AG10803 (cell line): ENCODE results near the gene SYTL5.

Experiments used
- DNase-seq: peaks from one replicate; pipeline ENCODE4 v3.0.0; 2010; ENCODE audit warnings: low read depth
- H3K4me3 ChIP-seq: 2 replicates; pipeline ENCODE4 v1.5.1; 2011; ENCODE audit warnings: mild to moderate bottlenecking, low read length, control low read depth
- TF ChIP-seq, protein P1 (sequence below): conservative IDR thresholded peaks from 2 replicates; pipeline ENCODE4 v1.5.1; 2011; ENCODE audit warnings: mild to moderate bottlenecking, low read length, control low read depth, inconsistent platforms

SYTL5 gene

DNA sequence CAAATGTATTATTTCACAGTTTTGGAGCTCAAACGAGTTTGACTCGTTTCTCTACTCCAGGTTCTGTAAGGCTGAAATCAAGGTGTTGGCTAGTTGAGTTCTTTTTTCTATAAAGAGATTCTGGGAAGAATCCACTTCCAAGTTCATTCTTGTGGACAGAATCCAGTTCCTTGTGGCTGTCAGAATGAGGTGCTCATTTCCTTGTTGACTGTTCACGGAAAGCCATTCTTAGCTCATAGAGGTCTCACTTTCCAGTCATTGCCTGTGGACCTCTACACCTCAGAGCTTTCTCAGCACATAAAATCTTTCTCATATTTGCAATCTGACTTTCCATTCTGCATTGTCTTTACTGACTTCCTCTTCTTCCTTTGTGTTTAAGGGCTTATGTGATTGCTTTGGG lies 62.9 kb downstream of the SYTL5 start:
- DNase-seq: no peak
- TF ChIP-seq, protein P1, sequence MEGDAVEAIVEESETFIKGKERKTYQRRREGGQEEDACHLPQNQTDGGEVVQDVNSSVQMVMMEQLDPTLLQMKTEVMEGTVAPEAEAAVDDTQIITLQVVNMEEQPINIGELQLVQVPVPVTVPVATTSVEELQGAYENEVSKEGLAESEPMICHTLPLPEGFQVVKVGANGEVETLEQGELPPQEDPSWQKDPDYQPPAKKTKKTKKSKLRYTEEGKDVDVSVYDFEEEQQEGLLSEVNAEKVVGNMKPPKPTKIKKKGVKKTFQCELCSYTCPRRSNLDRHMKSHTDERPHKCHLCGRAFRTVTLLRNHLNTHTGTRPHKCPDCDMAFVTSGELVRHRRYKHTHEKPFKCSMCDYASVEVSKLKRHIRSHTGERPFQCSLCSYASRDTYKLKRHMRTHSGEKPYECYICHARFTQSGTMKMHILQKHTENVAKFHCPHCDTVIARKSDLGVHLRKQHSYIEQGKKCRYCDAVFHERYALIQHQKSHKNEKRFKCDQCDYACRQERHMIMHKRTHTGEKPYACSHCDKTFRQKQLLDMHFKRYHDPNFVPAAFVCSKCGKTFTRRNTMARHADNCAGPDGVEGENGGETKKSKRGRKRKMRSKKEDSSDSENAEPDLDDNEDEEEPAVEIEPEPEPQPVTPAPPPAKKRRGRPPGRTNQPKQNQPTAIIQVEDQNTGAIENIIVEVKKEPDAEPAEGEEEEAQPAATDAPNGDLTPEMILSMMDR: no peak
- no peak overlapping the region for H3K4me3 ChIP-seq

DNA sequence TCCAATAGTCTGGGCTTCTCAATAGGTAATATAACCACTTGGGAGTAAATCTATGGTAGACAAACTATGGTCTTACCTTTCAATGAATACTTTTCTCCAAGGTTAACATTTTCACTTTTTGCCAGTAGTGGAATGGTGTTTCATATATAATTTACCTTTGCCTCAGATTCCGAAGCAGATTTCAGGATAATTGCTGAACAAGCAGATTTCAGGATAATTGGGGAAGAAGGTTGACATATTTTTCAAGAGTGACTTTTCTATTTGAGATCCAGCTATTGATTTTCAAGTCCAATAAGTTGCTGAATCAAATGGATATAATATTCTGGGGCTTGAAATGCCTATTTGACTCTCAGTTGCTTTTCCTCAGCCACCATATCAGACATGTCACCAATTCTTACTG lies 63.6 kb downstream of the SYTL5 start:
- DNase-seq: no peak
- TF ChIP-seq, protein P1: no peak

DNA sequence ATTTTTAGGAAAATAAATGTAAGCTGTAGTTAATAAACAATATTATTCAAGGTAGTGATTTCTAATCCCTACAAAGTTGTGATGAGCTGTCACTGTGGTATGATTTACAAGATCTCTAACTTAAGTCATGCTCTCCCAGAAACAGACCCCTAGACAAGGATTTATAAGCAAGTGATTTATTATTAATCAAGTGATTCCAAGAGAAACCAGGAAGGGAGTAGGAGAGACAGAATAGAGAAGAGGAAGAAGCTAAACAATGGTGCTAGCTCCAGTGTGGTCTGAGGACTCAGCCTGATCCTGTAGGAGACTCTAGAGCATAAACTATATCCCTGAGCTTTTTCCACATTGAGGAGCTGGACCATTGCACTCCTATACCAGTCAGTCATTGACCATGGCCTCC lies 73.1 kb downstream of the SYTL5 start:
- no peak for DNase-seq
- TF ChIP-seq, protein P1: no peak
- H3K4me3 ChIP-seq: no peak overlapping the region

More for the DNA sequence above, 63.6 kb downstream of the SYTL5 start:
- H3K4me3 ChIP-seq: no peak overlapping the region

GRCh38 chrX:38080808-38081207 lies 74.5 kb downstream of the SYTL5 start:
- DNase-seq: no peak
- TF ChIP-seq, protein P1: no peak

DNA sequence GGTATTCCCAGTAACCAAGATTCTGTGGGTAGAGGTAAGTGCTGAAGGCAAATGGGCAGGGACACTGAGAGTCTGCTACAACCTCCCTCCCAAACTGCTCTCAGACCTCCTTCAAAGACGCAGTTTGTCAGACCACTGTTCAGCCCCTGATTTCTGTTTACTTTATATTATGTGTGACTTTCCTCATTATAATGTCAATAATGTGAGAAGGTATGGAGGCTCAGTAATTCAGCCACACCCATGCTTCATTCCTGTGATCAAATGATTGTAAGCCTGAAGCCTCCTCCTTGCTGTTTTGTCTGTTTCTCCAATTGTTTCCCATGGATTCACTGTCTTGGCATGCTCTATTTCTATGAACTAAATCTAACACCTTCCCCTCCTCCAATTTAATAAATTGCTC lies 75.6 kb downstream of the SYTL5 start:
- TF ChIP-seq, protein P1: no peak
- H3K4me3 ChIP-seq: no peak overlapping the region
- DNase-seq: no peak

More at GRCh38 chrX:38080808-38081207, 74.5 kb downstream of the SYTL5 start:
- no peak overlapping the region for H3K4me3 ChIP-seq

DNA sequence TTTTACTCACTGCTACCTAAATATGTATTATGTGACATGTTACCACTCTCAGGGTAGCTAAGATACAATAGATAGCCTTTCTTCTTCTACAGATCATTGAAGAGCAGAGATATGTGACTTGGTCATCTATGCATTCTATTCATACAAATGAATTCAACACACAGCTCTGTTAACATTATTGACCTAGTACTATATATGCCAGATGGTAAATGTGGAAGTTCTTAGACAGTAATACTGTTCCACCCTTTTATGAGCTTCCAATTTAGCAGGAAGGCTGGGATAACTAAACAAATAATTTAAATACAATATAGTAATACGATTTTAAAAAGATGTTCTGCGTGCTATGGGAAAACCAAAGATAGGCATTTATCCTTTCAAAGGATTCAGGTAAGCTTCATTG lies 76.0 kb downstream of the SYTL5 start:
- H3K4me3 ChIP-seq: no peak overlapping the region

DNA sequence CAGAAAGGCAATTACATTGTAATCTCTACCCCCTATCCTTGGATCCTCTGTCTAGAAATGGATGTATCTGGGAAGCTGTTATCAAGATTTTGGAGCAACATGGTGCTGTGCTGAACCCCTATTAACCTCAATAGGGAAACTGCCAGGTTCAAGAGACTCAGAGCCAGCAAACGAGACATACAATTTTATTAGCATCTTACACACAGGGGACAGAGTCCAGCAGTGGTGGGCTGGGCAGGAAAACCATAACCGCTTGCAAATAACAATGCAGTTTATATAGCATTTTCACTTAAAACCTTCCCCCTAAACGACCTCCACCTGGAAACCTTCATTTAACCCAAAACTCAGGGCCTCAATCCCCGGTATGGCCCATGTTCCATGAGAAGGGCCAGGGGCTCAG lies 79.5 kb downstream of the SYTL5 start:
- DNase-seq: no peak
- no peak overlapping the region for H3K4me3 ChIP-seq
- TF ChIP-seq, protein P1: no peak

More for the DNA sequence above, 76.0 kb downstream of the SYTL5 start:
- TF ChIP-seq, protein P1: no peak
- DNase-seq: no peak
